GM12878 (cell line): ENCODE data around the gene WFIKKN1. TPM values are rescaled to one million over a fixed set of nuclear protein-coding genes. Genes with fewer than 3 reads are reported as not detected.

Source experiments
- NBN ChIP-seq: fragments of 450-650 bp; IDR thresholded peaks from 2 replicates; pipeline ENCODE4 v1.6.1; 2016
- SMAD1 ChIP-seq: fragments of 450-650 bp; IDR thresholded peaks from 2 replicates; pipeline ENCODE4 v1.6.1; 2018; ENCODE audit warnings: mild to moderate bottlenecking, low read depth; ENCODE audit not compliant: partially characterized antibody
- SUZ12 ChIP-seq: fragments of 200-600 bp; sonication (generic); IDR thresholded peaks from one replicate; pipeline ENCODE4 v1.6.1; 2018; ENCODE audit warnings: antibody characterized with exemption, mild to moderate bottlenecking; ENCODE audit not compliant: unreplicated experiment
- ZBED1 ChIP-seq: IDR thresholded peaks from 2 replicates; pipeline ENCODE4 v1.6.1; 2016; ENCODE audit warnings: borderline replicate concordance
- ZNF24 ChIP-seq: fragments of 450-650 bp; IDR thresholded peaks from 2 replicates; pipeline ENCODE4 v1.6.1; 2017; ENCODE audit warnings: antibody characterized with exemption, mild to moderate bottlenecking
- polyA plus RNA-seq, 11 experiments: library from polyadenylated mRNA; depleted of rRNA in 4 of 11; unstranded in 6 of 11; stranded (reverse) in 5 of 11; fragments of >200 nt; fragmentation: Nextera tagmentation in 4 of 11; fragmentation: Illumina TruSeq in 1 of 11; extraction: Ambion mirVana in 4 of 11; extraction: Trizol in 1 of 11; gene quantifications; 1 replicate in 1 of 11; 2 replicates in 10 of 11; pipeline versions ENCODE4 v1.2.1 to v1.2.3, GENCODE V29; 2011 to 2016; ENCODE audit warnings: inconsistent platforms in 2 of 11, missing spikeins in 2 of 11, low read depth in 1 of 11
- total RNA-seq, 4 experiments: library from RNA; depleted of rRNA in 3 of 4; stranded (reverse); fragments of >200 nt in 3 of 4; fragmentation: Illumina TruSeq in 1 of 4; extraction: Trizol in 1 of 4; gene quantifications; 2 replicates each; pipeline versions ENCODE4 v1.2.1 to v1.2.3, GENCODE V29; 2013 to 2021
- TF ChIP-seq, protein P1 (sequence below): IDR thresholded peaks from 2 replicates; pipeline ENCODE4 v1.6.1; 2012; ENCODE audit warnings: low read depth, low read length, improper control_type of control experiment
- TF ChIP-seq, protein P2 (sequence below): fragments of 450-650 bp; IDR thresholded peaks from 2 replicates; pipeline ENCODE4 v1.6.1; 2017; ENCODE audit warnings: borderline replicate concordance
- TF ChIP-seq, protein P3 (sequence below): IDR thresholded peaks from 2 replicates; pipeline ENCODE4 v1.6.1; 2011; ENCODE audit warnings: mild to moderate bottlenecking, low read depth, low read length, moderate library complexity; ENCODE audit not compliant: insufficient replicate concordance
- TF ChIP-seq, protein P4 (sequence below): fragments of 150-350 bp; IDR thresholded peaks from 2 replicates; pipeline ENCODE4 v1.6.1; 2014; ENCODE audit warnings: mild to moderate bottlenecking, low read depth, low read length
- TF ChIP-seq, protein P5 (sequence below): IDR thresholded peaks from 2 replicates; pipeline ENCODE4 v1.6.1; 2012; ENCODE audit warnings: low read length, inconsistent platforms

Gene WFIKKN1
- total and polyA plus RNA-seq, 10 of the 15 experiments (the other 5 are each of a cell fraction or from before 2014, with no cell fraction given), result 0.01 to 0.41 (median 0.05) TPM; not detected in 2

DNA sequence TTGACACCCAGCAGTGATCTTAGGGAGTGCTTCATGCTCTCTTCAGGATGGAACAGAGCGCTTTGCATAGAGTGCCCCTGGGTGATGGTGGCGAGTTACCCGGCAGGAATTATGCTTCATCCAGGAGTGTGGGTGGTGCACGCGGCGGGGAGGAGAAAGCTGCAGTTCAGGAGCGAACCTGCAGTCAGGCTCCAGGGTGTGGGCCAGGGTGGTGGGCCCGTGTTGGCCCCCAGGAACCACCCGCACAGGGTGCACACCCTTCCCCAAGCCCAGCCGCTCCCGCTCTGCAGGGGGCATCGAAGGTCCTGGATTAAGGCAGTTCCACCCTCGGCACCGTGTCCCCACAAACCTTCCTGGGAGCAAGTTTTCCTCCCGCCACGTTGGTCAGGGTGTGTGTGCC, 37.0 kb upstream of the WFIKKN1 start (continued):
- TF ChIP-seq, protein P1, sequence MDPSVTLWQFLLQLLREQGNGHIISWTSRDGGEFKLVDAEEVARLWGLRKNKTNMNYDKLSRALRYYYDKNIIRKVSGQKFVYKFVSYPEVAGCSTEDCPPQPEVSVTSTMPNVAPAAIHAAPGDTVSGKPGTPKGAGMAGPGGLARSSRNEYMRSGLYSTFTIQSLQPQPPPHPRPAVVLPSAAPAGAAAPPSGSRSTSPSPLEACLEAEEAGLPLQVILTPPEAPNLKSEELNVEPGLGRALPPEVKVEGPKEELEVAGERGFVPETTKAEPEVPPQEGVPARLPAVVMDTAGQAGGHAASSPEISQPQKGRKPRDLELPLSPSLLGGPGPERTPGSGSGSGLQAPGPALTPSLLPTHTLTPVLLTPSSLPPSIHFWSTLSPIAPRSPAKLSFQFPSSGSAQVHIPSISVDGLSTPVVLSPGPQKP, result no peak
- TF ChIP-seq NBN (no peak), ZBED1 (no peak), SUZ12 (no peak), SMAD1 (no peak), ZNF24 (no peak)
- TF ChIP-seq, protein P2, sequence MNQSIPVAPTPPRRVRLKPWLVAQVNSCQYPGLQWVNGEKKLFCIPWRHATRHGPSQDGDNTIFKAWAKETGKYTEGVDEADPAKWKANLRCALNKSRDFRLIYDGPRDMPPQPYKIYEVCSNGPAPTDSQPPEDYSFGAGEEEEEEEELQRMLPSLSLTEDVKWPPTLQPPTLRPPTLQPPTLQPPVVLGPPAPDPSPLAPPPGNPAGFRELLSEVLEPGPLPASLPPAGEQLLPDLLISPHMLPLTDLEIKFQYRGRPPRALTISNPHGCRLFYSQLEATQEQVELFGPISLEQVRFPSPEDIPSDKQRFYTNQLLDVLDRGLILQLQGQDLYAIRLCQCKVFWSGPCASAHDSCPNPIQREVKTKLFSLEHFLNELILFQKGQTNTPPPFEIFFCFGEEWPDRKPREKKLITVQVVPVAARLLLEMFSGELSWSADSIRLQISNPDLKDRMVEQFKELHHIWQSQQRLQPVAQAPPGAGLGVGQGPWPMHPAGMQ, result no peak
- TF ChIP-seq, protein P3, sequence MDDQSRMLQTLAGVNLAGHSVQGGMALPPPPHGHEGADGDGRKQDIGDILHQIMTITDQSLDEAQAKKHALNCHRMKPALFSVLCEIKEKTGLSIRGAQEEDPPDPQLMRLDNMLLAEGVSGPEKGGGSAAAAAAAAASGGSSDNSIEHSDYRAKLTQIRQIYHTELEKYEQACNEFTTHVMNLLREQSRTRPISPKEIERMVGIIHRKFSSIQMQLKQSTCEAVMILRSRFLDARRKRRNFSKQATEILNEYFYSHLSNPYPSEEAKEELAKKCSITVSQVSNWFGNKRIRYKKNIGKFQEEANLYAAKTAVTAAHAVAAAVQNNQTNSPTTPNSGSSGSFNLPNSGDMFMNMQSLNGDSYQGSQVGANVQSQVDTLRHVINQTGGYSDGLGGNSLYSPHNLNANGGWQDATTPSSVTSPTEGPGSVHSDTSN, result no peak
- TF ChIP-seq, protein P4, sequence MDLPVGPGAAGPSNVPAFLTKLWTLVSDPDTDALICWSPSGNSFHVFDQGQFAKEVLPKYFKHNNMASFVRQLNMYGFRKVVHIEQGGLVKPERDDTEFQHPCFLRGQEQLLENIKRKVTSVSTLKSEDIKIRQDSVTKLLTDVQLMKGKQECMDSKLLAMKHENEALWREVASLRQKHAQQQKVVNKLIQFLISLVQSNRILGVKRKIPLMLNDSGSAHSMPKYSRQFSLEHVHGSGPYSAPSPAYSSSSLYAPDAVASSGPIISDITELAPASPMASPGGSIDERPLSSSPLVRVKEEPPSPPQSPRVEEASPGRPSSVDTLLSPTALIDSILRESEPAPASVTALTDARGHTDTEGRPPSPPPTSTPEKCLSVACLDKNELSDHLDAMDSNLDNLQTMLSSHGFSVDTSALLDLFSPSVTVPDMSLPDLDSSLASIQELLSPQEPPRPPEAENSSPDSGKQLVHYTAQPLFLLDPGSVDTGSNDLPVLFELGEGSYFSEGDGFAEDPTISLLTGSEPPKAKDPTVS, result no peak
- TF ChIP-seq, protein P5, sequence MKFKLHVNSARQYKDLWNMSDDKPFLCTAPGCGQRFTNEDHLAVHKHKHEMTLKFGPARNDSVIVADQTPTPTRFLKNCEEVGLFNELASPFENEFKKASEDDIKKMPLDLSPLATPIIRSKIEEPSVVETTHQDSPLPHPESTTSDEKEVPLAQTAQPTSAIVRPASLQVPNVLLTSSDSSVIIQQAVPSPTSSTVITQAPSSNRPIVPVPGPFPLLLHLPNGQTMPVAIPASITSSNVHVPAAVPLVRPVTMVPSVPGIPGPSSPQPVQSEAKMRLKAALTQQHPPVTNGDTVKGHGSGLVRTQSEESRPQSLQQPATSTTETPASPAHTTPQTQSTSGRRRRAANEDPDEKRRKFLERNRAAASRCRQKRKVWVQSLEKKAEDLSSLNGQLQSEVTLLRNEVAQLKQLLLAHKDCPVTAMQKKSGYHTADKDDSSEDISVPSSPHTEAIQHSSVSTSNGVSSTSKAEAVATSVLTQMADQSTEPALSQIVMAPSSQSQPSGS, result no peak
